Forelimb muscle (tissue), 1 donor: ENCODE measurements around the gene CNTNAP5. TPM values are rescaled to one million over a fixed set of nuclear protein-coding genes. Genes with fewer than 3 reads are reported as not detected.

ENCODE experiments used
- DNase-seq: peaks from one replicate; pipeline ENCODE4 v3.0.0-alpha.2; 2013; ENCODE audit warnings: low read depth
- polyA plus RNA-seq: library from polyadenylated mRNA; unstranded; fragments of 120-200 nt; gene quantifications from one replicate; pipeline ENCODE4 v1.2.1, GENCODE V29; 2013; ENCODE audit not compliant: insufficient read length

The CNTNAP5 gene
- polyA plus RNA-seq, 1 donor, result 0.03 TPM

- no peak for DNase-seq
Observed at GRCh38 chr2:124063596-124063995, 38.5 kb downstream of the CNTNAP5 start.

GRCh38 chr2:124065636-124066035 is 40.5 kb downstream of the CNTNAP5 start:
- no peak for DNase-seq

GRCh38 chr2:124066776-124067175 is 41.7 kb downstream of the CNTNAP5 start:
- no peak for DNase-seq

- DNase-seq, result no peak
Observed at GRCh38 chr2:124079045-124079444, 54.0 kb downstream of the CNTNAP5 start.

- no peak for DNase-seq
Observed at GRCh38 chr2:124080281-124081153, 55.4 kb downstream of the CNTNAP5 start.

- DNase-seq, result no peak
Observed at GRCh38 chr2:124081154-124081716, 56.1 kb downstream of the CNTNAP5 start.

- no peak for DNase-seq
Observed at GRCh38 chr2:124088616-124089015, 63.5 kb downstream of the CNTNAP5 start.

- no peak for DNase-seq
Observed at GRCh38 chr2:124091721-124092120, 66.6 kb downstream of the CNTNAP5 start.

GRCh38 chr2:124092651-124093050 is 67.6 kb downstream of the CNTNAP5 start:
- DNase-seq, result no peak

GRCh38 chr2:124104914-124105313 is 79.8 kb downstream of the CNTNAP5 start:
- DNase-seq, result no peak

- DNase-seq, result no peak
Observed at GRCh38 chr2:124112206-124112605, 87.1 kb downstream of the CNTNAP5 start.

GRCh38 chr2:124112966-124113365 is 87.9 kb downstream of the CNTNAP5 start:
- DNase-seq, result no peak

GRCh38 chr2:124120246-124120645 is 95.2 kb downstream of the CNTNAP5 start:
- no peak for DNase-seq

GRCh38 chr2:124121106-124121505 is 96.0 kb downstream of the CNTNAP5 start:
- no peak for DNase-seq

- no peak for DNase-seq
Observed at GRCh38 chr2:124121760-124122275, 96.7 kb downstream of the CNTNAP5 start.

- no peak for DNase-seq
Observed at GRCh38 chr2:124122340-124122739, 97.3 kb downstream of the CNTNAP5 start.

GRCh38 chr2:124131276-124131675 is 106.2 kb downstream of the CNTNAP5 start:
- DNase-seq, result no peak

GRCh38 chr2:124136110-124136509 is 111.0 kb downstream of the CNTNAP5 start:
- DNase-seq, result no peak

- DNase-seq, result no peak
Observed at GRCh38 chr2:124138076-124138475, 113.0 kb downstream of the CNTNAP5 start.

- DNase-seq, result no peak
Observed at GRCh38 chr2:124145982-124146381, 120.9 kb downstream of the CNTNAP5 start.

GRCh38 chr2:124147552-124147951 is 122.5 kb downstream of the CNTNAP5 start:
- no peak for DNase-seq

GRCh38 chr2:124149571-124149970 is 124.5 kb downstream of the CNTNAP5 start:
- no peak for DNase-seq

- DNase-seq, result no peak
Observed at GRCh38 chr2:124151691-124152090, 126.6 kb downstream of the CNTNAP5 start.
